Fibroblast of upper back skin (primary cell): ENCODE data around the gene DHCR7.

ENCODE experiments used
- DNase-seq: peaks from one replicate; pipeline ENCODE4 v3.0.0-alpha.2; 2013

Gene DHCR7, protein sequence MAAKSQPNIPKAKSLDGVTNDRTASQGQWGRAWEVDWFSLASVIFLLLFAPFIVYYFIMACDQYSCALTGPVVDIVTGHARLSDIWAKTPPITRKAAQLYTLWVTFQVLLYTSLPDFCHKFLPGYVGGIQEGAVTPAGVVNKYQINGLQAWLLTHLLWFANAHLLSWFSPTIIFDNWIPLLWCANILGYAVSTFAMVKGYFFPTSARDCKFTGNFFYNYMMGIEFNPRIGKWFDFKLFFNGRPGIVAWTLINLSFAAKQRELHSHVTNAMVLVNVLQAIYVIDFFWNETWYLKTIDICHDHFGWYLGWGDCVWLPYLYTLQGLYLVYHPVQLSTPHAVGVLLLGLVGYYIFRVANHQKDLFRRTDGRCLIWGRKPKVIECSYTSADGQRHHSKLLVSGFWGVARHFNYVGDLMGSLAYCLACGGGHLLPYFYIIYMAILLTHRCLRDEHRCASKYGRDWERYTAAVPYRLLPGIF

DNA sequence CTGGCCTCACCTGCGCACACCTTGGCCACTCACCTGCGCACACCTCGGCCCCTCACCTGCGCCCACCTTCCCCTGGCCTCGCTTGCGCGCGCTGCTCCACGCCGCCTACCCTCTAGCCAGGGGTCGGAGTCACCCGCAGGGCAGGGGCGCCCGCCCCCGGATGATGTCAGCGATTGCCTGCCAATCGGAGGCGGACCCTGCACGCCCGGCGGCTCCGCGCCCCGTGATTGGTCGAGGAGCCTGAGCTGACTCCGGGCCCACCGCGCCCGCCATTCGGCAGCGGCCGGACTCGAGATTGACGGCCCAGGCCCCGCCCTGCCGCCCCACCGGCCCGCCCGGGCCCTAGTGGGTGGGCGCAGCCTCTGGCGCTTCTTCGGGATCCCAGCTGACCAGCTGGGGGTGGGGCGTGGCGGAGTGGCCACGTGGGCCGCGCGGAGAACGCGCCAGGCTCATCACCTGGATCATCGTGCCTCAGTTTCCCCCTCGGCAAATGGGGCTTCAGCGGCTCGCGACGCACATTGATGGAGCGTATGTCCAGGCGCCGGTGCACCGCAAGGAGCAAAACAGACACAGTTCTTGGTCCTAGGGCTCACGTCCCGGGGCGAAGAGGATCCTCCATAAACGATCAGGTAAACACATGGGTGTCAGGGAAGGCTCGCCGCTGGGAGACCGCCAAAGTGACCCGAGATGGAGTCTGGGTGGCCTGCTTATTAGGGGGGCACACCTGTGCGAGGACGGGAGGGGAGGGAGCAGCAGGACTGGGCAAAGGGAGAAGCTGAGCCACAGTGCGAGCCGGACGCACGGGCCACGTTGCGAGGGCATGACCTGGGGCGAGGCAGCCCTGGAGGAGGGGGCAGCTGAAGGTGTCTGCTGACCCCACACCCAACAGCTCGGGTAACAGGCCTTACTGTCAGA is at the start of gene DHCR7:
Gene DHCR7 (minus strand): TSS at position 137 of the 915 bp plus-strand sequence. CDS start 3,441 bp downstream, outside the sequence.
- DNase-seq: peak; percentile 94

DNA sequence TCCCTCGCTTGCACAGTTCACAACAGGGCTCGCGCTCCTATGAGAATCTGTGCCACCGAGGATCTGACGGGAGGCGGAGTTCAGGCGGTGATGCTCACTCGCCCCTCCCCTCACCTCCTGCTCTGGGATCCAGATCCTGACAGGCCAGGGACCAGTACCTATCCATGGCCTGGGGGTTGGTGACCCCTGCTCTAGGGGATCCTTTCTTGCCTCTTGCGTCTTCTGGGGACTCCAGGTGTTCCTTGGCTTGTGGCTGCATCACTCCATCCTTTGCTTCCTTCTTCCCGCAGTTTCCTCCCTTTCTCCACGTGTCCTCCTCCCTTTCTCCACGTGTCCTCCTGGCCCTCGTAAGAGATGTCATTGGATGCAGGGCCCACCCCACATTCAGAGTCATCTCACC is 48.2 kb upstream of the DHCR7 start:
- no peak for DNase-seq

DNA sequence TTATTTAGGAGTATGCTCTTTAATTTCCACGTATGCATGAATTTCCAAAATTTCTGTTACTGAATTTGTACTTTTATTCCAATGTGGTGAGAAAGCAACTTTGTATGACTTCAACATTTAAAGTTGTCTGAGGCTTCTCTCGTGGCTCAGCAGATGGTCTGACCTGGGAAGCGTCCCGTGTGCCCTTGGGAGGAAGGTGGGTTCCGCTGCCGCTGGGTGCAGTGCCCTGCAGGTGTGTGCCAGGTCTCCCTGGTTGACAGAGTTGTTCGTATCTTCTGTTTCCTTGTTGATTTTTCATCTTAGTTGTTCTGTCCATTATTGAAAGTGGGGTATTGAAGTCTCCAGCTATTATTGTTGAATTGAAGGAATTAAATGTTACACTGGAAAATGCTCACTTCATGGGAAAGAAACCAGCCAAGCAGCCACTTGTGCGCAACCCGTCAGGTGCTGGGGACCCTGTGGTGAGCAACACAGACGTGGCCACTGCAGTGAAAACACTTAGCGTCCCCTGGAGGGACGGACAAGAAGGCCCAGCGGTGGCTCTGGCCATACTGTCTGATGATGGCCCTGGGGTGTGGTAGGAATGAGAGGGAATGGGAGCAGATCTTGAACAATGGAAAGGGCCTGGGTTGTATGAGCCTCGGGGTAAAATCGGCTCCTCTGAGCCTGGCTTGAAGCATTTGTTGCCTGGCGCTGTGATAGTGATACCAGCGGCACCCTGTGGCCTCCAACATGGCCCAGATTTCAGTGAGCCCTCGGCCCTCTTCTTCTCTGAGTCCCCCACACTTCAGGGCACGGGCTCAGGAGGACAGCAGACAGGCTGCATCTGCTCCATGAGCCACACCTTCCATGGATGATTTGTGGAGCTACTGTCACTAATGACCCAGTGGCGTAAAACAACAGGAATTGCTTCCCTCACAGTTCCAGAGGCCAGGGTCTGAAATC is 47.4 kb upstream of the DHCR7 start:
- no peak for DNase-seq

DNA sequence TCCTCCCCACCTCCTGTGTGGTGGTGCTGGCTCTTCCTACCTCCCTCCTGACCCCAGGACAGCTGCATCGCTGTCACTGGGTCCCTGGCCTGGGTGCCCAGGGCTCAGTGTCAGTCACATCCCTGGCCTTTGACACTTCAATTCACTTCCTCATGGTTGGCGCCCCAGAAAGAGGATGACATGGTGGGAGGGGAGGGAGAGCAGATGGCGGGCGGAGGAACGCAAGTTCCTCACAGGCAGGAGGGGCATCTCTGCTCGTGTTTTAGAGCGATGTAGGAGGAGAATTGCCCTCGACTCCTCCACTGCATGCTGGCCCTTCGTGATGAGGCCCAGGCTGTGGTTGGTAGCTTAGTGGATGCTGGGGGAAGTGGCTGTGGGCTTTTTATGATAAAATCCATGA is 43.7 kb upstream of the DHCR7 start:
- DNase-seq: no peak

DNA sequence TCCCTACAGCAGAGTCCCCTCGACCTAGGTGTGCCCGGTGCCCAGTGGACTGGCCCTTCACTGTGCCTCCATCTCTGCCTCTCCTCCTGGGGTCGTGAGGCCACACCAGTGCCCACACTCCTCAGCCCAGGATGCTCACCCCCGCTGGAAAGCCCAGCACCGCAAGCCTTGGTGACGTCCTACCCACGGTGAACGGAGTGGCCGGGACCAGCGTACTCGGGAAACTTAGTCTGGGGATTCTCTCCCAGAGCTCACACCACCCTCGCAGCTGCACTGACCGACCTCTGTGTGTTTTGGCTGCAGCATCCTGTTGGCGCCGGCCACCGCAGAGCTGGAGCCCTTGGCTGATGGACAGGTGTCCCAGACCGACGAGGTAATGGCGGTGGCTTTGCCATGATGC is 43.3 kb upstream of the DHCR7 start:
- no peak for DNase-seq

DNA sequence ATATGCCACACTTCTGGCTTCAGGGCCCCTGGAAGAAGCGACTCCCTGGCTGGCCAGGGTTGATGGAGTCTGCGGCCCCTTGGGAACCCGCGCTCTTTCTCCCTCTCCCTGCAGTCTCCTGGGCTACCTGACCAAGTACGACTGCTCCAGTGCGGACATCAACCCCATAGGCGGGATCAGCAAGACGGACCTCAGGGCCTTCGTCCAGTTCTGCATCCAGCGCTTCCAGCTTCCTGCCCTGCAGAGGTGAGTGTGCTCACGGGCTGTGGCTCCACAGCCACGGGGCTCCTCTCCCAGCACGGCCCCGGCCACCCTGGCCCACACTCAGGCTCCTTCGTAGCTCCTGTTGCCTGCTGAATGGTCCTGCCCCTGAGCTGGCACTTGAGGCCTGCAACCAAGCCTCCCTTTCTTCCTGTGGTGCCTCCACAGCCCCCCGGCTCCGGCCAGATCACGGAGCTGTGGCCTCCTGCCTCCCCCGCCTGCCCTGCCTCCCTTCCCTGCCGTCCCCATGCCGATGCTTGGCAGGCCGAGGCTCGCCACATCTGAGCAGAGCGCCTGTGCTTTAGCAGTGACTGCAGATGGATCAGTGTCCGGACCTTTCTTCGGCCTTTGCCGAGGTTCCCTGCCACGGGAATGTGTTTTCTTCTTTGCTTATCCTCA is 42.7 kb upstream of the DHCR7 start:
- no peak for DNase-seq

DNA sequence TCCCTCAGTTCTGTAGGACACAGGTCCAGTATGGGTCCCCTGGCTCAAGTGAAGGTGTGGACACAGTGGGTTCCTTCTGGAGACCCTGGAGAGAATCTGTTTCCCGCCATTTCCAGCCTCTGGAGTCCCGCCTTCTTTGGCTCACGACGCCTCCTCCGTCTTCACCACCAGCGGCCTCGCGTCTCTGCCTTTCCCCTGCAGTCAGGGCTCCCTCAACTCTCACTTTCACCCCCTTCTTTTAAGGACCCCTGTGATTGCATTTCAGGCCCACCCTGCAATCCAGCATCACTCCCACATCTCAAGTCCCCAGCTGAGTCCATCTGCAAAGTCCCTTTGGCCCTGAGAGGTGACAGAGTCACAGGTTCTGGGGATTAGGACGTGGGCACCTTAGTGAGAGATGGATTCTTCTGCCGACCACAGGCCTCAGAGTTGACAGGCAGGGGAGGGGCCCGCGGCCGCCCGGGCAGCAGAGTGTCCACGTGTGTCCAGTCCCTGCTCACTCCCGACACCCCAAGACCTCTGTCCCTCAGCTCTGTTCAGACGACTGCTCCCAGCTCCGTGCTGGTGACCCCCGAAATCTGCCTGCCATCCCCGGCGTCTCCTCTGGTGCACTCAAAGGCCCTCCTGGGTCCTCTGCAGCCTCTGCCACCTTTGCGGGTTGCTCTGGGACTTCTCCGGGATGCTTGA is 42.0 kb upstream of the DHCR7 start:
- DNase-seq: no peak

DNA sequence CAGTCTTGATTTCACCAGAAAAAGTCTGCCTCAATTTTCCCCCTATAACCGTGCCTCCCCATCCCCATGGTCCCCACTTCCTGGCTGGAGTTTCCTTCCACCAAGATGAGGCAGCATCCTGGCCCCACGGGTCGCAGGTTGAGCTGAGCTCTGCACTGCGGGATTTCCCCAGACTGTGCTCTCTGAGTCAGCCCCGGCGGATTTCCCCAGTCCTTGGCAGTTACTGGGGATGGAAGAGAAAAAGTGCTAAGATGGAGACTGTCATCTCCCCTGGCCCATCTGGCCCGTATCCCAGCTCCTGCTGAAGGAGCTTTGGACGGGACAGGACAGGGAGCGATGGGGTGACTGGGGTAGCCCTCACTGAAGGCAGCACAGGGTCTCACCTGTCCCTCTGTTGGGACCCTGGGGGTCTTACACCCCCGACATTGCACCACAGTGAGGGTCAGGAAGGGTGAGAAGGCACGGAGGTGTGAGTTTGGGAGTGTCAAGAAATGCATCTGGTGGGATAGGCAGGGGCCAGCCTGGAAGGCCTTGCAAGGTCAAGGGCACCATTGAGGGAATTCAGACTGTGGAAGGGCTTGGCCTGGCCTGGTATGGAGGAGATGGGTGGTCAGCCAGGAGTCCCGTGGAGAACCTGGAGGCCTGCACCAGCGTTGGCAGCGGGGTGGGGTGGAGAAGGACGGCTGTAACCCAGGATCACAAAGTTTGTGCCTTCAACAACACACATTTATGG is 41.3 kb upstream of the DHCR7 start:
- peak; percentile 17 for DNase-seq

DNA sequence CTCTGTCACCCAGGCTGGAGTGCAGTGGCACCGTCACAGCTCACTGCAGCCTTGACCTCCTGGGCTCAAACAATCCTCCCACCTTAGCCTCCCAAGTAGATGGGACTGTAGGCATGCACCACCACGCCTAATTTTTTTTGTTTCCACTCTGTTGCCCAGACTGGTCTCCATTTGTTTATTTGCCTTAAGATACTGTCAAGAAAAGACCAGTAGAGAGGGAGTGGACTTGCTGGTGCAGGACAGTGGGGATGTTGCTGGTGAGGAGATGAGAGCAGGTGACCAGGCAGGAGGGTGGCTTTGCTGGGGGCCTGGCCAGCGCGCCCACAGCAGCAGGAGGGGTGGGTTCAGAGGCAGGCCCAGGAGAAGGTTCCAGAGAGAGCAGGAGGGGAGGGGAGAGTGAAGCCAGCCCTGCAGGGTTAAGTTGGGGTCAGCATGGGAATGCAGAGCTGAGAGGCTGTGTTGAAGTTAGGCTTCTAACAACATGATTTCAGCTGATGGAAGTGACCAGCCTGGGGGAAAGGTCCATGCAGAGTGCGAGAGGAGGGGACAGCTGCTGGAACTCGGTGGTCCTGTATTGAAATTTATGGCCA is 40.6 kb upstream of the DHCR7 start:
- DNase-seq: no peak

DNA sequence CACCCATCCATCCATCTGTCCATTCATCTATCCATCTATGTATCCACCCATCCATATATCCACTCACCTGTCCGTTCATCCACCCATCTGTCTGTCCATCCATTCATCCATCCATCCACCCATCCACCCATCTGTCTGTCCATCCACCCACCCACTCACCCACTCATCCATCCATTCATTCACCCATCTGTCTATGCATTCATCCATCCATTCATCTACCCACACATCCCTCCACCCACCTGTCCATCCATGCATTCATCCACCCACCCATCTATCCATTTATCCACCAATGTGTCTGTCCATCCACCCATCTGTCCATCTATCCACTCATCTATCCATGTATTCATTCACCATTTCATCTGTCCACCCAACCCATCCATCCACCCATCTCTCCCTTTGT is 38.1 kb upstream of the DHCR7 start:
- DNase-seq: no peak

DNA sequence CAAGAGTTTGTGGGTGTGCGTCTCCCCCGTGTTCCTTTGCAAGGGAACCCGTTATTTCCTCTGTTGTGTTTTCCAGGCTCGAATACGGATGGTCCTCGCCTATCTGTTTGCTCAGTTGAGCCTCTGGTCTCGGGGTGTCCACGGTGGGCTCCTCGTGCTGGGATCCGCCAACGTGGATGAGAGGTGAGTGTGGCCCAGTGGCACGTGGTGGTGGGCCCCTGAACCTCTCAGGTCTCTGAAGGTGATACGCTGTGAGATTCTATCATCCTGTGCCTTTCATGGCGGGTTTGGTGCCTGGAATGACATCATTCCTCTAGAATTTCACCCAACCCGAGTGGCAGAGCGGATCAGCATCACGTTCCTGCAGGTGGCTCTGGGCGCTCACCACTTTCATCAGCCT is 37.3 kb upstream of the DHCR7 start:
- no peak for DNase-seq

DNA sequence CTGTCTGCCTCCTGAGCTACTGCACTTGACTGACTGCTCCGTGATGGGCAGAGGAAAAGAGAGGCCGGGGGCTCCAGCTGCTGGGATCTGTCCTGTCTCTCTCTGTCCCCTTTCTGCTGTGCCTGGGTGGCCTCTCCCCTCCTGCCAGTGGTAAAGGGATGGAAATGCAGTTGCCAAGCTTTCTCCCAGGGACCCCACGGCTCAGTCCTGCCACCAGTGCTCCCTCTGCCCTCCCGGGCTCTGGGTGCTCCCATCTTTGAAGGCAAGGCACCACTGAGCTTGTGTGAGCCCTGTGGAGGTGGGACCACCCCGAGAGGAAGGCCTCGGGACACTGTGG is 36.8 kb upstream of the DHCR7 start:
- no peak for DNase-seq

DNA sequence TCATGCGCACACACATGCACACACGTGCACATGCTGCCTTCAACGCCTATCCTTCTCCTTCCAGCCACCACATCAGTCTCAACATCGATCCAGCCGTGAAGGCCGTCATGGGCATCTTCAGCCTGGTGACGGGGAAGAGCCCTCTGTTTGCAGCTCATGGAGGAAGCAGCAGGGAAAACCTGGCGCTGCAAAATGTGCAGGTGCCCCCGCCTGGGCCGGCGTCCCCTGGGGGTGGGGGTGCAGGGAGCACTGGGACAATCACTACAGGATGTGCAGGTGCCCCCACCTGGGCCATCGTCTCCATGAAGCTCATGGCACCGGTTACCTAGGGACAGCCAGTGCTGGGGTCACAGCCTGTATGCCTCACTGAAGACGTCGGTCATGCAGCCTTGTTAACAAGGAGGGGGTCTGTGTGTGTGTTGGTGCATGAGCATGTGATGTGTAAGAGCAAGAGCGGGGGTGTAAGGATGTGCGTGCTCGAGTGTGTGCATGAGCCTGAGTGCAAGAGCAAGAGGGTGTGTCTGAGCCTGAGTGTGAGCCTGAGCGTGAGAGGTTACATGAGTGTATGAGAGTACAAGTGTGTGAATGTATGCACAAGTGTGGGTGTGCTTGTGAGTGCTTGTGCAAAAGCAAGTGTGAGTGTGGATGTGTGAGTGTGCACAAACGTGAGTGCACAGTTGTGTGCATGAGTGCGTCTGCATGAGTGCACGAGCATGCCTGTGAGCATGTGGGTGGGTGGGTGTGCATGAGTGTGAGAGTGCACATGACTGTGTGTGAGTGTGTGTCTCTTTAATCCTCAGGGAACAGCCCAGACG is 36.3 kb upstream of the DHCR7 start:
- no peak for DNase-seq

DNA sequence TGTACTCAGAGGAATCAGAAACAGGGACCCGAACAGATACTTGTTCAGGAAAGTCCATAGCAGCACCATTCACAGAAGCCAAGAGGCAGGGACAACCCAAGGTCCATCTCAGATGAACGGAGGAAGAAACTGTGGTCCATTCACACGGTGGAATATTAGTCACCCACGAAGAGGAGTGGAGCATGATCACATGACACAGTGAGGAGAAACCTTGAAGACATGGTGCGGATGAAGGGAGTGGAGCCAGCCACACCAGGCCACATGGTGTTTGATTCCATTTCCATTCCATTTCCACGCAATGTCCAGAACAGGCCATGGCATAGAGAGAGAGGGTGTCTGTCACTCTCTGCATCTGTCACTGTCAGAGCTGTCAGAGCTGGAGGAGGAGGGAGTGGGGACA is 35.5 kb upstream of the DHCR7 start:
- no peak for DNase-seq

DNA sequence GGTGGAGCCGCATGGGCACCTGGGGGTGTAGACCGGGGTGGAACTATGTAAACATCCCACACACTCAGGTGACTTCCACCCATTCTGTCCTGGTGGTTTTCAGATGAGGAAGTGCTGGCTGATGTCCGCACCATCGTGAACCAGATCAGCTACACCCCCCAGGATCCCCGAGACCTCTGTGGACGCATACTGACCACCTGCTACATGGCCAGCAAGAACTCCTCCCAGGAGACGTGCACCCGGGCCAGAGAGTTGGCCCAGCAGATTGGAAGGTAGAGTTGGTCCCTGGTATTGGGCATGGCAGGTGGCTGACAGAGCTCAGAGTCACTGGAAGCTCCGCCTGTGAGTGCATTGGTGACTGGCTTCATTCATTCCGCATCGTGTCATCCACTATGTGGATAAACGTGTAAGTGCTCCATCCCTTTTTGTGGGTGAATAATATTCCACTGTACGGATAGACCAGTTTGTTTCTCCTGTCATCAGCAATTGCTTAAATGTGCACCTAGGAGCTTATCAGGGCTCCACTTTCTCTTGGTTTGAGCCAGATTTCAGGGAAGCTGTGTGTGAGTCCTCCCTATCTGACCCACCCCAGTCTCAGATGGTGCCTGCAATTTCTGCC is 34.7 kb upstream of the DHCR7 start:
- no peak for DNase-seq

DNA sequence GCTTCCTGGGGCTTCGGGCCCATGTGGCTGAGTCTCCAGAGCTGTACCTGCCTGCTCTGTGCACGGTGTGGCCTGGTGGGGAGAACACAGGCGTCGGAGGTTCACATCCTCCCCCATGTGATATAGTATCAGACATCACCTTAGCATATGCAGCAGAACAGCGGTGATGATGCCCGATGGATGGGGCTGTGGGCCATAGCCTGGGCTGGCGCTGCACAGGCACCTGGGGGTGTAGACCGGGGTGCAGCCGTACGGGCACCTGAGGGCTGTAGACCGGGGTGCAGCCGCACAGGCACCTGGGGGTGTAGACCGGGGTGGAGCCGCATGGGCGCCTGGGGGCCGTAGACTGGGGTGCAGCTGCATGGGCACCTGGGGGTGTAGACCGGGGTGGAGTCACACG is 34.0 kb upstream of the DHCR7 start:
- DNase-seq: no peak

DNA sequence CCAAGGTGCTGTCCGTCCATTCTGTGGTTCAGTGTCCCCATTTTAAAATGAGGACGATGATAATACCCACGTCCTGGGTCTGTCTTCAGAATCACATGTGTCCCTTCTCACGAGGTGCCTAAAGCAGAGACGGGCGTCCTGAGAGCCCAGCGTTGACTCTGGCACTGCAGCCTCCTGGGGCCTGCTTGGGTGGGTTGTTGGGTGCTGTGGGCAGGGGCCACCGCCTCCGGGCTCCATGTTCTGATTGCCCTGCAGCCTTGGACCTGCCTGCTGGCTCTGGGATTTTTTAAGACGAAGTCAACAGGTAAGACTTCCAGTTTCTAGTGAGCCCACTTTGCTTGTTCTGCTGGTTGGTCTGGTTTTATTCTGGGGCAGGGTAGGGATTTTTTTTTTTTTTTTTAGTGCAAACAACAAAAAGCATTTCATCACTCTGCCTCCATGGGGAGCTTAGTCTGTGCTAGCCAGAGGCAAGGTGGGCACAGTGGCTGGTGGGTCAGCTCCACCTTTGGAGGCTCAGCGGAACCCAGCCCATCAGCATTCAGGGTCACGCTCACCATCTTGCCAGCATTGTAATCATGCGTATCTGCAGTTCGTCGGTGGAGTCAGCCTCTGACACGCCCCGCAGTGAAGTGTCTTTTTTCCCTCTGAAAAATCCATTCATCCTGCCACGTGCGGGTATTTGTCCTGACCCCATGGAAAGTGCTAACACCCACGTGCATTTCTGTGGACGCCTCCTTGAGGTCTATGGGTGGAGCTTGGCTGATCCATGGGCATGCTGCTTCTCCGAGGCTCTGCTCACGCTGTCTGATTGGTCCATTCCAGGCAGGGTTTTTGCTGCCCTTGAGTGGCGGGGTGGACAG is 33.1 kb upstream of the DHCR7 start:
- no peak for DNase-seq

DNA sequence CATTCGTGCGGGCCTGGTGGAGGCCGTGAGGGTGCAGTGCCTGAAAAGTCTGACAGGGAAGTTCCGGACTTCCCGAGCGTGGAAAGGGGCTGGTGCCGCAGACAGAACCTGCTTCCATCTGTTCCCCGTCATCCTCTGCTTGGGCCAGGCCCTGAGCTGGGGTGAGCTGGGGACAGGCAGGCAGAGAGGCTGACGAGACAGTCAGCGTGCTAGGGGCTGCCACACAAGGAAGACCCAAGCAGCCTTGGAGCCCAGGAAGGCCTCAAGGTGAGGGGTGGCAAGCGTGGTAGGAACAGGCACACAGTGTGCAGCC is 30.3 kb upstream of the DHCR7 start:
- no peak for DNase-seq
